HepG2 (cell line): ENCODE results near the gene RAC2. TPM values are rescaled to one million over a fixed set of nuclear protein-coding genes. Genes with fewer than 3 reads are reported as not detected.

ENCODE experiments used
- ATF2 ChIP-seq: sonication (generic); formaldehyde crosslinking; IDR thresholded peaks from 2 replicates; pipeline ENCODE4 v1.4.0; 2020; ENCODE audit warnings: missing genetic modification reagents
- BRCA1 ChIP-seq: sonication (generic); formaldehyde crosslinking; IDR thresholded peaks from 2 replicates; pipeline ENCODE4 v1.4.0; 2020; ENCODE audit warnings: missing genetic modification reagents
- ETV5 ChIP-seq: IDR thresholded peaks from 2 replicates; pipeline ENCODE4 v1.6.1; 2018; ENCODE audit warnings: missing biosample characterization, missing genetic modification reagents, inconsistent platforms, borderline replicate concordance
- HNF4G ChIP-seq, 2 experiments: sonication (generic) in 1 of 2; formaldehyde crosslinking in 1 of 2; IDR thresholded peaks; 2 replicates each; pipeline versions ENCODE4 v1.4.0 to v1.6.1; 2011 to 2020; ENCODE audit warnings: borderline replicate concordance in 2 of 2, low read depth in 2 of 2, mild to moderate bottlenecking in 2 of 2, low read length in 1 of 2, missing genetic modification reagents in 1 of 2, moderate library complexity in 1 of 2
- LCORL ChIP-seq, 2 experiments: fragments of 450-650 bp in 1 of 2; sonication (generic) in 1 of 2; formaldehyde crosslinking in 1 of 2; IDR thresholded peaks; 2 replicates each; pipeline versions ENCODE4 v1.5.0 to v1.6.1; 2017 to 2020; ENCODE audit warnings: antibody characterized with exemption in 1 of 2, missing genetic modification reagents in 1 of 2
- PHF20 ChIP-seq: sonication (generic); formaldehyde crosslinking; IDR thresholded peaks from 2 replicates; pipeline ENCODE4 v1.5.0; 2020; ENCODE audit warnings: mild to moderate bottlenecking, missing genetic modification reagents
- ZNF121 ChIP-seq: sonication (generic); formaldehyde crosslinking; IDR thresholded peaks from 2 replicates; pipeline ENCODE4 v1.5.0; 2020; ENCODE audit warnings: mild to moderate bottlenecking, missing genetic modification reagents
- ZNF503 ChIP-seq: sonication (generic); formaldehyde crosslinking; IDR thresholded peaks from 2 replicates; pipeline ENCODE4 v1.4.0; 2020; ENCODE audit warnings: missing genetic modification reagents
- ZNF550 ChIP-seq: sonication (generic); formaldehyde crosslinking; IDR thresholded peaks from 2 replicates; pipeline ENCODE4 v1.4.0; 2020; ENCODE audit warnings: mild to moderate bottlenecking, missing genetic modification reagents, borderline replicate concordance
- ZNF713 ChIP-seq: sonication (generic); formaldehyde crosslinking; IDR thresholded peaks from 2 replicates; pipeline ENCODE4 v1.4.0; 2020; ENCODE audit warnings: mild to moderate bottlenecking, missing genetic modification reagents
- ZNF770 ChIP-seq: sonication (generic); formaldehyde crosslinking; IDR thresholded peaks from 2 replicates; pipeline ENCODE4 v1.5.0; 2020; ENCODE audit warnings: mild to moderate bottlenecking, missing genetic modification reagents
- ZSCAN9 ChIP-seq: IDR thresholded peaks from 2 replicates; pipeline ENCODE4 v1.6.1; 2016; ENCODE audit warnings: borderline replicate concordance
- polyA plus RNA-seq, 8 experiments: library from polyadenylated mRNA; depleted of rRNA in 3 of 8; stranded (reverse) in 7 of 8; unstranded in 1 of 8; fragments of >200 nt; fragmentation: Illumina TruSeq in 4 of 8; extraction: Trizol in 4 of 8; gene quantifications; 2 replicates each; pipeline versions ENCODE4 v1.2.1 to v1.2.3, GENCODE V29; 2011 to 2016; ENCODE audit warnings: low read depth in 4 of 8, missing spikeins in 1 of 8, mixed read lengths in 1 of 8; ENCODE audit not compliant: insufficient read depth in 1 of 8
- total RNA-seq, 5 experiments: library from RNA; depleted of rRNA; stranded (reverse); fragments of >200 nt; fragmentation: Illumina TruSeq; extraction: Trizol; gene quantifications; 2 replicates each; pipeline ENCODE4 v1.2.3, GENCODE V29; 2016; ENCODE audit warnings: low read depth in 1 of 5
- TF ChIP-seq, protein P1 (sequence below): sonication (generic); formaldehyde crosslinking; IDR thresholded peaks from 2 replicates; pipeline ENCODE4 v1.4.0; 2020; ENCODE audit warnings: mild to moderate bottlenecking, low read depth, missing genetic modification reagents
- TF ChIP-seq, protein P2 (sequence below): sonication (generic); formaldehyde crosslinking; IDR thresholded peaks from 2 replicates; pipeline ENCODE4 v1.4.0; 2020; ENCODE audit warnings: missing genetic modification reagents, borderline replicate concordance
- TF ChIP-seq, protein P3 (sequence below): sonication (generic); formaldehyde crosslinking; IDR thresholded peaks from 2 replicates; pipeline ENCODE4 v1.5.0; 2020; ENCODE audit warnings: missing genetic modification reagents

The RAC2 gene
- total and polyA plus RNA-seq, 2 of the 13 experiments (the other 11 are each of a cell fraction or from before 2014, with no cell fraction given), result 0.73 TPM; not detected in 1

- TF ChIP-seq, protein P1, sequence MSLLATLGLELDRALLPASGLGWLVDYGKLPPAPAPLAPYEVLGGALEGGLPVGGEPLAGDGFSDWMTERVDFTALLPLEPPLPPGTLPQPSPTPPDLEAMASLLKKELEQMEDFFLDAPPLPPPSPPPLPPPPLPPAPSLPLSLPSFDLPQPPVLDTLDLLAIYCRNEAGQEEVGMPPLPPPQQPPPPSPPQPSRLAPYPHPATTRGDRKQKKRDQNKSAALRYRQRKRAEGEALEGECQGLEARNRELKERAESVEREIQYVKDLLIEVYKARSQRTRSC (CRISPR knock-in tag), result no peak
- peak; percentile 88 for TF ChIP-seq ZNF770
- no peak for TF ChIP-seq BRCA1 (CRISPR knock-in tag)
- TF ChIP-seq, protein P2, sequence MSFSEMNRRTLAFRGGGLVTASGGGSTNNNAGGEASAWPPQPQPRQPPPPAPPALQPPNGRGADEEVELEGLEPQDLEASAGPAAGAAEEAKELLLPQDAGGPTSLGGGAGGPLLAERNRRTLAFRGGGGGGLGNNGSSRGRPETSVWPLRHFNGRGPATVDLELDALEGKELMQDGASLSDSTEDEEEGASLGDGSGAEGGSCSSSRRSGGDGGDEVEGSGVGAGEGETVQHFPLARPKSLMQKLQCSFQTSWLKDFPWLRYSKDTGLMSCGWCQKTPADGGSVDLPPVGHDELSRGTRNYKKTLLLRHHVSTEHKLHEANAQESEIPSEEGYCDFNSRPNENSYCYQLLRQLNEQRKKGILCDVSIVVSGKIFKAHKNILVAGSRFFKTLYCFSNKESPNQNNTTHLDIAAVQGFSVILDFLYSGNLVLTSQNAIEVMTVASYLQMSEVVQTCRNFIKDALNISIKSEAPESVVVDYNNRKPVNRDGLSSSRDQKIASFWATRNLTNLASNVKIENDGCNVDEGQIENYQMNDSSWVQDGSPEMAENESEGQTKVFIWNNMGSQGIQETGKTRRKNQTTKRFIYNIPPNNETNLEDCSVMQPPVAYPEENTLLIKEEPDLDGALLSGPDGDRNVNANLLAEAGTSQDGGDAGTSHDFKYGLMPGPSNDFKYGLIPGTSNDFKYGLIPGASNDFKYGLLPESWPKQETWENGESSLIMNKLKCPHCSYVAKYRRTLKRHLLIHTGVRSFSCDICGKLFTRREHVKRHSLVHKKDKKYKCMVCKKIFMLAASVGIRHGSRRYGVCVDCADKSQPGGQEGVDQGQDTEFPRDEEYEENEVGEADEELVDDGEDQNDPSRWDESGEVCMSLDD, result 0 out of 2 replicates have a peak, but pooled peaks have one; percentile 23
- no peak for TF ChIP-seq ATF2 (CRISPR knock-in tag)
- no peak for TF ChIP-seq PHF20 (CRISPR knock-in tag)
- TF ChIP-seq ZNF503, result no peak
- no peak for TF ChIP-seq ZSCAN9
- TF ChIP-seq HNF4G (IDR thresholded peaks at IDR 0.05; ENCODE audit: borderline replicate concordance, low read depth, low read length), result peak; percentile 49; the same call in 1 of the 2 replicates
- TF ChIP-seq HNF4G (CRISPR knock-in tag; IDR thresholded peaks at IDR 0.05; ENCODE audit: borderline replicate concordance, low read depth), result no peak
- TF ChIP-seq ZNF121 (CRISPR knock-in tag), result no peak
- no peak for TF ChIP-seq ZNF713 (CRISPR knock-in tag)
- no peak for TF ChIP-seq ETV5 (CRISPR knock-in tag)
- TF ChIP-seq, protein P3, sequence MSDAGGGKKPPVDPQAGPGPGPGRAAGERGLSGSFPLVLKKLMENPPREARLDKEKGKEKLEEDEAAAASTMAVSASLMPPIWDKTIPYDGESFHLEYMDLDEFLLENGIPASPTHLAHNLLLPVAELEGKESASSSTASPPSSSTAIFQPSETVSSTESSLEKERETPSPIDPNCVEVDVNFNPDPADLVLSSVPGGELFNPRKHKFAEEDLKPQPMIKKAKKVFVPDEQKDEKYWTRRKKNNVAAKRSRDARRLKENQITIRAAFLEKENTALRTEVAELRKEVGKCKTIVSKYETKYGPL (CRISPR knock-in tag), result no peak
- TF ChIP-seq LCORL (IDR thresholded peaks at IDR 0.05), result no peak
- TF ChIP-seq LCORL (CRISPR knock-in tag; IDR thresholded peaks at IDR 0.05), result no peak
- no peak for TF ChIP-seq ZNF550 (CRISPR knock-in tag)
Measured at GRCh38 chr22:37194750-37195149, 49.3 kb downstream of the RAC2 start (continued).
